Measurements from ENCODE around the gene MED12L.
"Not testable (repeated sequence)": the region's sequence is repeated elsewhere in the genome, so short reads cannot be mapped to it uniquely, and the experiment has no call there.

MED12L gene

DNA sequence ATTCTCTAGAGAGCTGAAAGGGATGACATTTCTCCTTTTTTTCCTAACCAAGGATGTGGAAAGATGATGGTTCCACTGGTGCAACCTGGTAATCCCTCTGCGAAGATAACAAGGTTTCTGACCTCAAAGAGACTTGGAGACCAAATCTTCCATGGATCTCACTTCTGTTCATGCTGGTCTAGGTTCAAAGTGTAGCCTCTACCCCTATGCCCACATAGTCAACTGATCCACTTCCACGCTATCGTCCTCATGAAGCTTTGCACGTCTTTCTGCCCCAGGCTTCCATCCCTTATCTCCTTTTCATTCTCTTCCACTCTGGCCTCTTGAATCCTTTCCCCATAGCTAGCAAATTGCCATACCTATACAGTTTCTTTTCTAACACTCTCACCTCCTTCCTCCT is 8.8 kb upstream of the MED12L start:
- CTCF ChIA-PET: interaction anchor here (1.1 to 1.3 kb wide), 3 partner anchors 10 to 91 kb away, joined by 3 to 4 read pairs (median 3); no protein-coding TSS in a partner anchor
- TF ChIP-seq CTCF (IDR thresholded peaks at IDR 0.05; ENCODE audit: control extremely low read depth, extremely low read depth, low read depth, missing control alignments): no peak
- DNase-seq (ENCODE audit: extremely low spot score): no peak
- POLR2A ChIA-PET: no interaction called here

- DNase-seq (ENCODE audit: extremely low spot score); CTCF ChIA-PET; POLR2A ChIA-PET: not testable (repeated sequence)
Observed at GRCh38 chr3:151081082-151081481, 4.4 kb upstream of the MED12L start.

DNA sequence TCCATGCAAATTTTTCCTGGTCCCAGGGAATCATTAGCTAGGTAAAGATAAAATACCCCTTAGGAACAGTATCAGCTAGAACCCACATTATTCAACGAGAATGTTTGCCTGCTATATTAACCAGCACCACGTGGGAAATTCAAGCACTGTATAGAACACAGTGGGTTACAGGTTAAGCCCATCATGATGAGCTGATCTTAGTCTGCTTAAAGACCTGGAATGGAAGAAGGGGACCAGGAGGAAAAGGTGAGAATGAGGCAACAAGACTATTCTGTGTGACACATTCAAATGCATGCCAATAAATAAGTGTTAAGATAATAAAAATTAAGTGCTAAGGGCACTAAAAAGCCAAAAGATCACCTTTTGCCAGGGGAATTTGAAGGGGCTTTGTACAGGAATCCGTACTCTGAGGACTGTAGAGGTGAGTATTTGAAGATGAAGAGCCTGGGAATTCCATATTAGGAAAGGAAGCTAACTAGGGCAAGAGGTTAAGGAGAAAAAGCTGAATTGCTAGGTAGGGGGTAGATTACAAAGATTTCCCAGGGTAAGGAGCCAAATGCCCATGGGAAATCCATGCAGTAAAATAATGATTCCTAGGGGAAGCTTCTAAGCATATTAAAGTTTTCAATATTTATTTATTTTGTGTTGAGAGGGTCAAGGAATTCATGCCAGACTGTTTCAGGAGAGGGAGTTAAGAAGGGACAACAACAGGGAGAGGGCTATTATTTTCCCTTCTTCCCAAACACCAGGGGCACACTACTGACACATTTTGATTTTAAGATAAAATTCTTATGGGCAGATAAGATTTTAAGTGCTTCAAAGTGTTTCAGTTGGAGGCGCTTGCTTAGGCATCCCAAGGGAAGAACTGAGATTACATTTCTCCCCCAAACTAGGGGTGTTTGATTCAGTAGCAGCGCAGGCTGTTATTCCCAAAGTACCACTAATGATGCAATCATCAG is 2.3 kb upstream of the MED12L start:
- CTCF ChIA-PET: interaction anchor here (0.9 to 2.5 kb wide), 4 partner anchors 8 to 159 kb away, joined by 3 to 11 read pairs (median 5); no protein-coding TSS in a partner anchor
- POLR2A ChIA-PET: no interaction called here
- no peak for DNase-seq (ENCODE audit: extremely low spot score)
- TF ChIP-seq CTCF (IDR thresholded peaks at IDR 0.05; ENCODE audit: control extremely low read depth, extremely low read depth, low read depth, missing control alignments): no peak

DNA sequence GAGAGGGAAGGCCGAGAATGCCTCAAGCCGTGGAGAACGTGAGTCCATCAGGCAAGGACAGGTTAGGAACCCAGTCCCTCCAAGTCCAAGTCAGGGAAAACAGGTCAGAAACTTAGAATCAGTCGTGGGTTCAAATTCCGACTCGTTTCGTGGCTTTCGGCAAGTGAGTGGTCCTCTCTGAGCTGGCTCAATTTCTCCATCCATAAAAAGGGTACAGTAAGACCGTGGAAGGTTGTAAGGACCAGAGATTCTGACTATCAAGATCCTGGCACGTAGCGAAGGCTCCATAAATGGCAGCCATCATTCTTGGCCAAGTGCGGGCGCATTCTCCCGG is 604 bp upstream of the MED12L start:
- CTCF ChIA-PET: interaction anchor here (0.7 to 2.5 kb wide), 4 partner anchors 8 to 57 kb away, joined by 3 to 11 read pairs (median 4); no protein-coding TSS in a partner anchor
- DNase-seq (ENCODE audit: extremely low spot score): no peak

GRCh38 chr3:151085889-151086483 is 522 bp downstream of the MED12L start:
- peak; percentile 46 for DNase-seq (ENCODE audit: extremely low spot score)
- ChIA-PET POLR2A (no interaction called here), CTCF (interaction anchor here (1.3 to 1.8 kb wide), 2 partner anchors 8 to 14 kb away, joined by 4 to 5 read pairs; no protein-coding TSS in a partner anchor)
- TF ChIP-seq CTCF (IDR thresholded peaks at IDR 0.05; ENCODE audit: control extremely low read depth, extremely low read depth, low read depth, missing control alignments): no peak

More for the DNA sequence above, 604 bp upstream of the MED12L start:
- no peak for TF ChIP-seq CTCF (IDR thresholded peaks at IDR 0.05; ENCODE audit: control extremely low read depth, extremely low read depth, low read depth, missing control alignments)
- POLR2A ChIA-PET: no interaction called here

GRCh38 chr3:151086484-151087456 is 1.3 kb downstream of the MED12L start:
- POLR2A ChIA-PET: no interaction called here
- CTCF ChIA-PET: interaction anchor here (1.2 to 1.9 kb wide), 5 partner anchors 10 to 55 kb away, joined by 3 to 4 read pairs (median 4); no protein-coding TSS in a partner anchor
- DNase-seq (ENCODE audit: extremely low spot score): peak; percentile 75
- TF ChIP-seq CTCF (IDR thresholded peaks at IDR 0.05; ENCODE audit: control extremely low read depth, extremely low read depth, low read depth, missing control alignments): peak; percentile 49

All from GM10248 (cell line).